Brain microvascular endothelial cell (primary cell): ENCODE measurements around the gene TDRD12.

Experiments used
- DNase-seq: peaks from one replicate; pipeline ENCODE4 v3.0.0-alpha.2; 2020
- H3K27ac ChIP-seq: fragments of 250-450 bp; sonication (Bioruptor Pico); 2 replicates; pipeline ENCODE4 v1.5.1; 2020; ENCODE audit warnings: mild to moderate bottlenecking, moderate library complexity
- H3K27me3 ChIP-seq: fragments of 250-450 bp; sonication (Bioruptor Pico); replicated peaks from 2 replicates; pipeline ENCODE4 v1.5.1; 2020; ENCODE audit warnings: mild to moderate bottlenecking
- H3K36me3 ChIP-seq: fragments of 250-450 bp; sonication (Bioruptor Pico); replicated peaks from 2 replicates; pipeline ENCODE4 v1.5.1; 2020; ENCODE audit warnings: mild to moderate bottlenecking
- H3K4me3 ChIP-seq: 2 replicates; pipeline ENCODE4 v1.5.1; 2011; ENCODE audit warnings: low read depth, mild to moderate bottlenecking, control low read depth, low read length, moderate library complexity
- CTCF ChIP-seq: IDR thresholded peaks from 2 replicates; pipeline ENCODE4 v1.5.1; 2011; ENCODE audit warnings: low read depth, mild to moderate bottlenecking, moderate library complexity, low read length, control low read depth, inconsistent platforms; ENCODE audit errors: missing control alignments
- in situ Hi-C: cut with HindIII; loops from 2 replicates; pipeline ENCODE4 v1.10.0; 2017; ENCODE audit warnings: low sequenced_read_pairs, low pct_ligation_motif_present

The TDRD12 gene

GRCh38 chr19:32809754-32810153 is 90.2 kb downstream of the TDRD12 start:
- Histone ChIP-seq H3K27me3 (no peaks in the 10 kb centered on the region), H3K4me3 (no peak overlapping the region), H3K27ac (no peak overlapping the region), H3K36me3 (no peaks in the 10 kb centered on the region)
- in situ Hi-C loops, result no loop called here
- no peak for DNase-seq
- TF ChIP-seq CTCF, result no peak

GRCh38 chr19:32810452-32810851 is 90.9 kb downstream of the TDRD12 start:
- no peaks in the 10 kb centered on the region for H3K27me3 ChIP-seq
- TF ChIP-seq CTCF, result no peak
- no peak overlapping the region for H3K4me3 ChIP-seq
- H3K36me3 ChIP-seq, result no peaks in the 10 kb centered on the region
- in situ Hi-C loops, result no loop called here
- no peak for DNase-seq
- no peak overlapping the region for H3K27ac ChIP-seq

GRCh38 chr19:32811151-32811550 is 91.6 kb downstream of the TDRD12 start:
- Histone ChIP-seq H3K36me3 (no peaks in the 10 kb centered on the region), H3K27me3 (no peaks in the 10 kb centered on the region), H3K27ac (no peak overlapping the region), H3K4me3 (no peak overlapping the region)
- in situ Hi-C loops, result no loop called here
- no peak for TF ChIP-seq CTCF
- DNase-seq, result no peak

- H3K4me3 ChIP-seq, result no peak overlapping the region
- DNase-seq, result no peak
- H3K27me3 ChIP-seq, result no peaks in the 10 kb centered on the region
- no peaks in the 10 kb centered on the region for H3K36me3 ChIP-seq
- in situ Hi-C loops, result no loop called here
- no peak for TF ChIP-seq CTCF
- H3K27ac ChIP-seq, result no peak overlapping the region
These were observed 92.5 kb downstream of the TDRD12 start for GRCh38 chr19:32812036-32812435.

- Histone ChIP-seq H3K27ac (no peak overlapping the region), H3K4me3 (no peak overlapping the region), H3K27me3 (no peaks in the 10 kb centered on the region), H3K36me3 (no peaks in the 10 kb centered on the region)
- in situ Hi-C loops, result no loop called here
- no peak for TF ChIP-seq CTCF
- no peak for DNase-seq
These were observed 93.0 kb downstream of the TDRD12 start for GRCh38 chr19:32812571-32812970.

- no peaks in the 10 kb centered on the region for H3K36me3 ChIP-seq
- DNase-seq, result no peak
- no peak overlapping the region for H3K4me3 ChIP-seq
- in situ Hi-C loops, result no loop called here
- no peaks in the 10 kb centered on the region for H3K27me3 ChIP-seq
- no peak for TF ChIP-seq CTCF
- no peak overlapping the region for H3K27ac ChIP-seq
These were observed 94.4 kb downstream of the TDRD12 start for GRCh38 chr19:32813862-32814425.
